Lower leg skin (tissue), 3 donors: ENCODE data around the gene RFPL3.

Source experiments
- CTCF ChIP-seq, 3 donors: fragments of 450-650 bp; IDR thresholded peaks; one replicate each; pipeline ENCODE4 v1.5.1; 2016; ENCODE audit warnings: antibody characterized with exemption in 3 of 3, mild to moderate bottlenecking in 3 of 3, moderate library complexity in 2 of 3
- POLR2A ChIP-seq, 2 donors: fragments of 450-650 bp; IDR thresholded peaks; one replicate each; pipeline ENCODE4 v1.6.1; 2016 to 2017; ENCODE audit warnings: antibody characterized with exemption in 2 of 2, mild to moderate bottlenecking in 1 of 2, moderate library complexity in 1 of 2

- no peak for TF ChIP-seq POLR2A (IDR thresholded peaks at IDR 0.05)
- no peak for TF ChIP-seq CTCF (IDR thresholded peaks at IDR 0.05)
Observed at GRCh38 chr22:32378707-32379272, 21.1 kb downstream of the RFPL3 start.
